Activated T-cell treated with anti-CD3 and anti-CD28 coated beads, Interleukin-2, amount 50 U/mL, for 4 hours (primary cell): ENCODE measurements around the gene KRCC1. TPM values are rescaled to one million over a fixed set of nuclear protein-coding genes. Genes with fewer than 3 reads are reported as not detected.
A peak's percentile ranks its signal among the peaks of the same experiment; 100 is the strongest.

Experiments used
- ATAC-seq, 2 donors: fragments of 200-7000 bp; cut with Tn5 transposase; one replicate each; pipeline ENCODE4 v1.10.0; 2021
- DNase-seq: peaks from one replicate; pipeline ENCODE4 v3.0.0-alpha.2; 2020
- H3K27me3 Mint-ChIP-seq: one replicate; pipeline ENCODE4 v1.8.0; 2021; ENCODE audit warnings: low read depth, mixed read lengths
- H3K36me3 Mint-ChIP-seq: one replicate; pipeline ENCODE4 v1.8.0; 2022; ENCODE audit warnings: mixed read lengths; ENCODE audit not compliant: insufficient read depth
- H3K4me1 Mint-ChIP-seq: one replicate; pipeline ENCODE4 v1.8.0; 2021; ENCODE audit warnings: low read depth, mixed read lengths
- H3K4me3 Mint-ChIP-seq: one replicate; pipeline ENCODE4 v1.8.0; 2021; ENCODE audit warnings: mild to moderate bottlenecking, moderate library complexity, mixed read lengths
- H3K9me3 Mint-ChIP-seq: one replicate; pipeline ENCODE4 v1.8.0; 2021; ENCODE audit warnings: mixed read lengths
- total RNA-seq, 3 donors: library from RNA; stranded (reverse); gene quantifications; one replicate each; pipeline ENCODE4 v1.2.1, GENCODE V29; 2021

KRCC1 gene
- 1 to 10 TPM; 5.7 to 6.9 (median 6.6) TPM for total RNA-seq

GRCh38 chr2:88055371-88056128 is at the start of gene KRCC1:
Gene KRCC1, minus strand, starts transcription at chr2:88055783. Its CDS starts 27,220 bp downstream, at chr2:88028563.
- H3K4me1 Mint-ChIP-seq = peaks cover 60% of the 10 kb centered on the region
- peak within 1 kb of the TSS; percentile 97 for H3K4me3 Mint-ChIP-seq
- H3K9me3 Mint-ChIP-seq = no peaks in the 10 kb centered on the region
- ATAC-seq (peak; percentile 97), DNase-seq (peak; percentile 91)
- no peaks in the 10 kb centered on the region for H3K27me3 Mint-ChIP-seq
- peaks cover 12% of the 10 kb centered on the region for H3K36me3 Mint-ChIP-seq

- Mint-ChIP-seq H3K4me1 (no peaks in the 10 kb centered on the region), H3K9me3 (no peaks in the 10 kb centered on the region), H3K4me3 (no peak overlapping the region), H3K36me3 (no peaks in the 10 kb centered on the region), H3K27me3 (peaks cover 2% of the 10 kb centered on the region)
- DNase-seq (no peak), ATAC-seq (no peak)
Observed at GRCh38 chr2:88100489-88100858, 44.9 kb upstream of the KRCC1 start.

- H3K36me3 Mint-ChIP-seq = no peaks in the 10 kb centered on the region
- DNase-seq (no peak), ATAC-seq (no peak)
- no peaks in the 10 kb centered on the region for H3K9me3 Mint-ChIP-seq
- no peak overlapping the region for H3K4me3 Mint-ChIP-seq
- H3K4me1 Mint-ChIP-seq = no peaks in the 10 kb centered on the region
- peaks cover 2% of the 10 kb centered on the region for H3K27me3 Mint-ChIP-seq
Observed at GRCh38 chr2:88099798-88100488, 44.4 kb upstream of the KRCC1 start.

- Mint-ChIP-seq H3K9me3 (no peaks in the 10 kb centered on the region), H3K27me3 (peaks cover 2% of the 10 kb centered on the region), H3K4me1 (no peaks in the 10 kb centered on the region), H3K4me3 (no peak overlapping the region), H3K36me3 (no peaks in the 10 kb centered on the region)
- ATAC-seq = no peak
- DNase-seq = no peak
Observed at GRCh38 chr2:88098558-88098900, 42.9 kb upstream of the KRCC1 start.

- peaks cover under 1% of the 10 kb centered on the region for H3K4me1 Mint-ChIP-seq
- DNase-seq (no peak), ATAC-seq (no peak)
- no peaks in the 10 kb centered on the region for H3K9me3 Mint-ChIP-seq
- no peak overlapping the region for H3K4me3 Mint-ChIP-seq
- H3K36me3 Mint-ChIP-seq = no peaks in the 10 kb centered on the region
- peaks cover 2% of the 10 kb centered on the region for H3K27me3 Mint-ChIP-seq
Observed at GRCh38 chr2:88097891-88098557, 42.4 kb upstream of the KRCC1 start.

GRCh38 chr2:88097192-88097591 is 41.6 kb upstream of the KRCC1 start:
- peaks cover 1% of the 10 kb centered on the region for H3K4me1 Mint-ChIP-seq
- no peak overlapping the region for H3K4me3 Mint-ChIP-seq
- DNase-seq = no peak
- H3K9me3 Mint-ChIP-seq = no peaks in the 10 kb centered on the region
- no peaks in the 10 kb centered on the region for H3K27me3 Mint-ChIP-seq
- no peak for ATAC-seq
- no peaks in the 10 kb centered on the region for H3K36me3 Mint-ChIP-seq

- Mint-ChIP-seq H3K36me3 (no peaks in the 10 kb centered on the region), H3K9me3 (no peaks in the 10 kb centered on the region), H3K4me3 (no peak overlapping the region), H3K27me3 (no peaks in the 10 kb centered on the region), H3K4me1 (peaks cover 1% of the 10 kb centered on the region)
- DNase-seq = no peak
- no peak for ATAC-seq
Observed at GRCh38 chr2:88096708-88097107, 41.1 kb upstream of the KRCC1 start.

GRCh38 chr2:88095022-88095421 is 39.4 kb upstream of the KRCC1 start:
- Mint-ChIP-seq H3K27me3 (no peaks in the 10 kb centered on the region), H3K36me3 (no peaks in the 10 kb centered on the region), H3K4me1 (peaks cover 16% of the 10 kb centered on the region), H3K9me3 (no peaks in the 10 kb centered on the region), H3K4me3 (no peak overlapping the region)
- ATAC-seq = no peak
- no peak for DNase-seq

GRCh38 chr2:88092773-88093172 is 37.2 kb upstream of the KRCC1 start:
- H3K27me3 Mint-ChIP-seq = no peaks in the 10 kb centered on the region
- no peaks in the 10 kb centered on the region for H3K9me3 Mint-ChIP-seq
- DNase-seq = no peak
- no peak for ATAC-seq
- H3K36me3 Mint-ChIP-seq = no peaks in the 10 kb centered on the region
- no peak overlapping the region for H3K4me3 Mint-ChIP-seq
- peaks cover 22% of the 10 kb centered on the region for H3K4me1 Mint-ChIP-seq

GRCh38 chr2:88091943-88092342 is 36.4 kb upstream of the KRCC1 start:
- ATAC-seq (no peak), DNase-seq (no peak)
- no peak overlapping the region for H3K4me3 Mint-ChIP-seq
- no peaks in the 10 kb centered on the region for H3K9me3 Mint-ChIP-seq
- H3K27me3 Mint-ChIP-seq = no peaks in the 10 kb centered on the region
- H3K36me3 Mint-ChIP-seq = no peaks in the 10 kb centered on the region
- H3K4me1 Mint-ChIP-seq = peaks cover 22% of the 10 kb centered on the region

- Mint-ChIP-seq H3K27me3 (no peaks in the 10 kb centered on the region), H3K4me3 (peak overlapping the region; percentile 2), H3K4me1 (peaks cover 22% of the 10 kb centered on the region), H3K36me3 (no peaks in the 10 kb centered on the region), H3K9me3 (no peaks in the 10 kb centered on the region)
- DNase-seq (peak; percentile 59), ATAC-seq (peak; percentile 51 to 69)
Observed at GRCh38 chr2:88090446-88091283, 35.1 kb upstream of the KRCC1 start.

GRCh38 chr2:88088999-88089398 is 33.4 kb upstream of the KRCC1 start:
- Mint-ChIP-seq H3K9me3 (no peaks in the 10 kb centered on the region), H3K4me1 (peaks cover 22% of the 10 kb centered on the region), H3K4me3 (no peak overlapping the region), H3K36me3 (no peaks in the 10 kb centered on the region), H3K27me3 (no peaks in the 10 kb centered on the region)
- DNase-seq = no peak
- ATAC-seq = no peak

- H3K27me3 Mint-ChIP-seq = no peaks in the 10 kb centered on the region
- peaks cover 20% of the 10 kb centered on the region for H3K4me1 Mint-ChIP-seq
- DNase-seq = no peak
- no peak overlapping the region for H3K4me3 Mint-ChIP-seq
- no peak for ATAC-seq
- H3K9me3 Mint-ChIP-seq = no peaks in the 10 kb centered on the region
- H3K36me3 Mint-ChIP-seq = no peaks in the 10 kb centered on the region
Observed at GRCh38 chr2:88087763-88088162, 32.2 kb upstream of the KRCC1 start.

- ATAC-seq (no peak), DNase-seq (no peak)
- no peaks in the 10 kb centered on the region for H3K36me3 Mint-ChIP-seq
- H3K27me3 Mint-ChIP-seq = no peaks in the 10 kb centered on the region
- no peak overlapping the region for H3K4me3 Mint-ChIP-seq
- peaks cover 20% of the 10 kb centered on the region for H3K4me1 Mint-ChIP-seq
- H3K9me3 Mint-ChIP-seq = no peaks in the 10 kb centered on the region
Observed at GRCh38 chr2:88087073-88087472, 31.5 kb upstream of the KRCC1 start.
